IMR-90 (cell line): ENCODE data around the gene FBRSL1. TPM values are rescaled to one million over a fixed set of nuclear protein-coding genes. Genes with fewer than 3 reads are reported as not detected.

Source experiments
- ATAC-seq: fragments of 200-7000 bp; cut with Tn5 transposase; 2 replicates; pipeline ENCODE4 v1.9.1; 2020; ENCODE audit warnings: low read depth, mild to moderate bottlenecking, moderate library complexity
- BruUV-seq: library from RNA; stranded (reverse); fragments of 400-500 nt; replicated peaks from 2 replicates; lab custom pipeline; 2021; lab: Mats Ljungman, UMichigan
- CTCF ChIA-PET: fragments of 300-600 bp; formaldehyde crosslinking; extraction: SDS; loops from one replicate; lab custom pipeline; 2021; ENCODE audit warnings: antibody characterized with exemption; lab: Yijun Ruan, JAX
- POLR2A ChIA-PET: fragments of 300-600 bp; sonication (Branson Sonifier 250); formaldehyde crosslinking; loops from one replicate; lab custom pipeline; 2022; ENCODE audit warnings: antibody characterized with exemption; ENCODE audit not compliant: unreplicated experiment; lab: Charles Lee
- DNase-seq: peaks from one replicate; pipeline ENCODE4 v3.0.0; 2013
- H2AFZ ChIP-seq: replicated peaks from 2 replicates; pipeline ENCODE3; 2013; ENCODE audit warnings: low read length, mild to moderate bottlenecking; ENCODE audit not compliant: poor library complexity
- H2AK5ac ChIP-seq: 2 replicates; pipeline ENCODE4 v1.6.1; 2013; ENCODE audit warnings: low read depth, low read length, inconsistent platforms
- H2AK9ac ChIP-seq: replicated peaks from 2 replicates; pipeline ENCODE3; 2013; ENCODE audit warnings: mild to moderate bottlenecking, low read depth, low read length, moderate library complexity; ENCODE audit not compliant: poor library complexity
- H2BK120ac ChIP-seq: 2 replicates; pipeline ENCODE4 v1.6.1; 2013; ENCODE audit warnings: low read depth, low read length, inconsistent platforms
- H2BK15ac ChIP-seq: 3 replicates; pipeline ENCODE4 v1.6.1; 2013; ENCODE audit warnings: low read depth, low read length, inconsistent platforms
- H2BK20ac ChIP-seq: 2 replicates; pipeline ENCODE4 v1.6.1; 2013; ENCODE audit warnings: low read depth, mild to moderate bottlenecking, inconsistent platforms, low read length, moderate library complexity
- H2BK5ac ChIP-seq: 2 replicates; pipeline ENCODE4 v1.6.1; 2013; ENCODE audit warnings: mild to moderate bottlenecking, low read depth, low read length, inconsistent platforms; ENCODE audit not compliant: poor library complexity, severe bottlenecking
- H3K14ac ChIP-seq: replicated peaks from 2 replicates; pipeline ENCODE4 v1.6.1; 2013; ENCODE audit warnings: low read depth, low read length, inconsistent platforms
- H3K18ac ChIP-seq: 2 replicates; pipeline ENCODE4 v1.6.1; 2013; ENCODE audit warnings: low read depth, low read length, control low read depth
- H3K23ac ChIP-seq: 2 replicates; pipeline ENCODE4 v1.6.1; 2013; ENCODE audit warnings: low read depth, low read length, inconsistent platforms
- H3K27ac ChIP-seq: 2 replicates; pipeline ENCODE4 v1.5.1; 2013; ENCODE audit warnings: mild to moderate bottlenecking, control low read depth, low read length; ENCODE audit not compliant: insufficient read depth
- H3K27me3 ChIP-seq: 2 replicates; pipeline ENCODE4 v1.6.1; 2013; ENCODE audit warnings: low read length; ENCODE audit not compliant: control insufficient read depth, insufficient read depth
- H3K36me3 ChIP-seq: 2 replicates; pipeline ENCODE4 v1.6.1; 2013; ENCODE audit warnings: low read length, mixed read lengths; ENCODE audit not compliant: control insufficient read depth, insufficient read depth
- H3K4ac ChIP-seq: 2 replicates; pipeline ENCODE4 v1.6.1; 2013; ENCODE audit warnings: low read depth, low read length, inconsistent platforms
- H3K4me1 ChIP-seq: 2 replicates; pipeline ENCODE4 v1.6.1; 2013; ENCODE audit warnings: low read length, mixed read lengths; ENCODE audit not compliant: control insufficient read depth, insufficient read depth
- H3K4me2 ChIP-seq: 2 replicates; pipeline ENCODE4 v1.6.1; 2013; ENCODE audit warnings: low read depth, mild to moderate bottlenecking, control low read depth, low read length, moderate library complexity
- H3K4me3 ChIP-seq: 2 replicates; pipeline ENCODE4 v1.5.1; 2013; ENCODE audit warnings: low read depth, mild to moderate bottlenecking, control low read depth, low read length, moderate library complexity; ENCODE audit not compliant: insufficient read depth
- H3K56ac ChIP-seq: 2 replicates; pipeline ENCODE4 v1.6.1; 2013; ENCODE audit warnings: low read length, inconsistent platforms; ENCODE audit not compliant: insufficient read depth; ENCODE audit errors: extremely low read depth
- H3K79me1 ChIP-seq, 2 experiments: 2 replicates each; pipeline ENCODE4 v1.6.1; 2013; ENCODE audit warnings: low read length in 2 of 2, inconsistent platforms in 1 of 2, low read depth in 1 of 2
- H3K9ac ChIP-seq: 2 replicates; pipeline ENCODE4 v1.6.1; 2013; ENCODE audit warnings: low read depth, low read length, control low read depth
- H3K9me1 ChIP-seq: 2 replicates; pipeline ENCODE4 v1.6.1; 2013; ENCODE audit warnings: low read length, inconsistent platforms; ENCODE audit not compliant: insufficient read depth
- H3K9me3 ChIP-seq: 2 replicates; pipeline ENCODE4 v1.6.1; 2013; ENCODE audit warnings: low read length; ENCODE audit not compliant: control insufficient read depth, insufficient read depth
- H4K20me1 ChIP-seq: 2 replicates; pipeline ENCODE4 v1.6.1; 2013; ENCODE audit warnings: low read length, inconsistent platforms; ENCODE audit not compliant: insufficient read depth
- H4K5ac ChIP-seq: 2 replicates; pipeline ENCODE4 v1.6.1; 2013; ENCODE audit warnings: mild to moderate bottlenecking, low read depth, low read length, control low read depth
- H4K8ac ChIP-seq, 2 experiments: 2 replicates each; pipeline ENCODE4 v1.6.1; 2013; ENCODE audit warnings: low read depth in 2 of 2, low read length in 2 of 2, control low read depth in 1 of 2, inconsistent platforms in 1 of 2
- H4K91ac ChIP-seq: 2 replicates; pipeline ENCODE4 v1.6.1; 2013; ENCODE audit warnings: low read depth, low read length, inconsistent platforms; ENCODE audit not compliant: insufficient read depth
- CEBPB ChIP-seq: IDR thresholded peaks from 2 replicates; pipeline ENCODE4 v1.6.1; 2012; ENCODE audit warnings: low read depth, low read length, improper control_type of control experiment
- FOS ChIP-seq: fragments of 150-350 bp; IDR thresholded peaks from 2 replicates; pipeline ENCODE4 v1.6.1; 2016; ENCODE audit warnings: low read depth, low read length
- POLR2A ChIP-seq: IDR thresholded peaks from 2 replicates; pipeline ENCODE4 v1.6.1; 2012; ENCODE audit warnings: mild to moderate bottlenecking, low read depth, low read length
- RFX5 ChIP-seq: IDR thresholded peaks from 2 replicates; pipeline ENCODE4 v1.8.0; 2012; ENCODE audit warnings: low read depth, mild to moderate bottlenecking, low read length, moderate library complexity
- SMC3 ChIP-seq: fragments of 150-350 bp; IDR thresholded peaks from 2 replicates; pipeline ENCODE4 v1.6.1; 2016; ENCODE audit warnings: low read depth, mild to moderate bottlenecking, antibody characterized with exemption, low read length, moderate library complexity
- WGBS, 2 experiments: methylation state at CpG; one replicate each; pipeline versions ENCODE4 v1.1.5 to v1.1.7; 2013; ENCODE audit warnings: missing lambda C conversion rate in 2 of 2; ENCODE audit not compliant: insufficient read length in 1 of 2; ENCODE audit errors: extremely low coverage in 2 of 2; 5-methylcytosine and 5-hydroxymethylcytosine counted together
- dilution Hi-C: fragments of 300-500 bp; cut with HindIII; formaldehyde crosslinking; loops from one replicate; pipeline ENCODE4 v1.14.3; 2018; ENCODE audit warnings: low sequenced_read_pairs; ENCODE audit not compliant: unreplicated experiment
- in situ Hi-C: fragments of 300-500 bp; cut with MboI; formaldehyde crosslinking; loops from 3 replicates; pipeline ENCODE4 v1.14.3; 2019; ENCODE audit warnings: low sequenced_read_pairs, inconsistent platforms, mixed read lengths
- intact Hi-C: fragments of 100-400 bp; cut with micrococcal nuclease; formaldehyde crosslinking; loops from 2 replicates; pipeline ENCODE4 v1.10.0; 2022
- polyA plus RNA-seq, 3 experiments: library from polyadenylated mRNA; depleted of rRNA; stranded (reverse); fragments of >200 nt; gene quantifications; 2 replicates each; pipeline ENCODE4 v1.2.3, GENCODE V29; 2012; ENCODE audit warnings: low replicate concordance in 1 of 3
- total RNA-seq: library from RNA; depleted of rRNA; stranded (reverse); fragments of >200 nt; gene quantifications from 2 replicates; pipeline ENCODE4 v1.2.3, GENCODE V29; 2012
- TF ChIP-seq, protein P1 (sequence below): fragments of 150-350 bp; IDR thresholded peaks from 2 replicates; pipeline ENCODE4 v1.6.1; 2016; ENCODE audit warnings: low read depth, mild to moderate bottlenecking, low read length, moderate library complexity, borderline replicate concordance

FBRSL1 gene
- total and polyA plus RNA-seq, 2 of the 4 experiments (the other 2 are of a cell fraction) = 0.36 to 10.8 TPM

GRCh38 chr12:132493482-132494178, 3.7 kb downstream of the FBRSL1 start:
- no peak overlapping the region for H2AK9ac ChIP-seq
- in situ Hi-C loops = no loop called here
- dilution Hi-C loops = no loop called here
- H2BK5ac ChIP-seq = no peak overlapping the region
- intact Hi-C loops = no loop called here
- H3K23ac ChIP-seq = no peak overlapping the region
- peaks cover 13% of the 10 kb centered on the region; the same call in 1 of the 2 replicates for H3K4me1 ChIP-seq
- no peaks in the 10 kb centered on the region for H3K9me3 ChIP-seq
- H3K4me3 ChIP-seq = no peak overlapping the region
- H3K18ac ChIP-seq = no peak overlapping the region
- H2AFZ ChIP-seq = no peak overlapping the region
- BruUV-seq = no TSS peak
- no peak overlapping the region for H3K4me2 ChIP-seq
- H3K27me3 ChIP-seq = peaks cover 3% of the 10 kb centered on the region; the same call in 1 of the 2 replicates
- H2AK5ac ChIP-seq = no peak overlapping the region
- POLR2A ChIA-PET = no interaction called here
- H2BK15ac ChIP-seq = no peak overlapping the region
- H2BK20ac ChIP-seq = no peak overlapping the region
- no peak overlapping the region for H2BK120ac ChIP-seq
- CTCF ChIA-PET = no interaction called here
- TF ChIP-seq, protein P1, sequence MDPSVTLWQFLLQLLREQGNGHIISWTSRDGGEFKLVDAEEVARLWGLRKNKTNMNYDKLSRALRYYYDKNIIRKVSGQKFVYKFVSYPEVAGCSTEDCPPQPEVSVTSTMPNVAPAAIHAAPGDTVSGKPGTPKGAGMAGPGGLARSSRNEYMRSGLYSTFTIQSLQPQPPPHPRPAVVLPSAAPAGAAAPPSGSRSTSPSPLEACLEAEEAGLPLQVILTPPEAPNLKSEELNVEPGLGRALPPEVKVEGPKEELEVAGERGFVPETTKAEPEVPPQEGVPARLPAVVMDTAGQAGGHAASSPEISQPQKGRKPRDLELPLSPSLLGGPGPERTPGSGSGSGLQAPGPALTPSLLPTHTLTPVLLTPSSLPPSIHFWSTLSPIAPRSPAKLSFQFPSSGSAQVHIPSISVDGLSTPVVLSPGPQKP = no peak
- TF ChIP-seq RFX5 (no peak), FOS (no peak), SMC3 (no peak), POLR2A (no peak), CEBPB (no peak)
- no peak for ATAC-seq
- H3K56ac ChIP-seq = no peak overlapping the region
- H4K8ac ChIP-seq = no peak overlapping the region
- no peak overlapping the region for H3K27ac ChIP-seq
- peaks cover 79% of the 10 kb centered on the region for H4K20me1 ChIP-seq
- 71% methylated on average over 1 of the region's 18 CpGs; no CpG with 5 or more reads in 1 of the 2 experiments for WGBS, 2 experiments
- no peak overlapping the region for H4K5ac ChIP-seq
- 0 out of 2 replicates have a peak, but pooled peaks cover 1% of the 10 kb centered on the region for H3K36me3 ChIP-seq
- H3K9ac ChIP-seq = no peak overlapping the region
- no peaks in the 10 kb centered on the region for H3K9me1 ChIP-seq
- H3K4ac ChIP-seq = no peak overlapping the region
- no peak for DNase-seq
- no peak overlapping the region for H3K14ac ChIP-seq
- H3K79me1 ChIP-seq = peaks cover 12 to 65% of the 10 kb centered on the region in 2 experiments
- H4K91ac ChIP-seq = no peak overlapping the region
